GF-D8 (cell line): ENCODE results near the gene NT5M.

Source experiments
- DNase-seq: peaks from one replicate; lab custom pipeline; 2025; lab: John Stamatoyannopoulos, UW

NT5M gene

DNA sequence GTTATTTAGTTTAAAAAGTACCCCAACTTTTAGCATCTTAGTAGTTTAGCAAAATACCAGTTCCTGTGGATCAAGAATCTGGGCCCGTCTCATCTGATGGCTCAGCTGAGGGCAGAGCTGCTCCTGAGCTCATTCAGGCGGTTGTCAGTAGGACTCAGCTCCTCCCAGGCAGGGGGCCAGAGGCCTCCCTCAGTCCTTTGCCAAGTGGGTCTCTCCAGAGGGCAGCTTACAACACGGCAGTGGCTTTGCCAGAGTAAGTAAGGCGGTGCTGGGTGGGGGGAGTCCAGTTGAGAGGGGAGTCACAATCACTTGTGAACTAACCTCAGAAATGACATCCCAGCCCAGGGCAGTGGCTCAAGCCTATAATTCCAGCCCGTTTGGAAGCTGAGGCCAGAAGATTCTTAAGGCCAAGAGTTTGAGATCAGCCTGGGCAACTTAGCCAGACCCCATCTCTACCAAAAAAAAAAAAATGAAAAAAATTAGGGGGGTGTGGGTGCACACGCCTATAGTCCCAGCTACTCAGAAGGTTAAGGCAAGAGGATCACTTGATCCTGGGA, 92.2 kb downstream of the NT5M start:
- no peak for DNase-seq

DNA sequence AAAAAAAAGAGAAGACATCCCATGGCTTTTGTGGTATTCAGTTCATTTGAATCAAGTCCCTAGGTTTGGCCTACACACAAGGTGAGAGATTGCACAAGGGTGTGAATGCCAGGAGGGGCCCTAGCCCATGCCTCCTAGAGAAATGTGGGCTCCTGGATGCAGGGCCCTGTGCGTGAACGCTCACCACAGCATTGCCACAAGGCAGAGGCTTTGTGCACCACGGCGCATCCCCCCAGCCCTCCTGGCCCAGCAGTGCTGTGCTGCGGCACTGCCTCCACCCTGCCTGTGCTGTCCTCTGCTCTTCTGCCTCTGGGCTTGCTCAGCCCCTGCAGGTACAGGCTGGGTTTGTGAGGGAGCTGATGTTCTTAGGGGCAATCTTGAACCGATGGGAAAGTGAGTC, 92.7 kb downstream of the NT5M start:
- DNase-seq, result no peak
